Esophagus muscularis mucosa (tissue), 3 donors: ENCODE measurements around the gene SUSD6.

Experiments
- POLR2A ChIP-seq: fragments of 450-650 bp; IDR thresholded peaks from one replicate; pipeline ENCODE4 v1.6.1; 2017; ENCODE audit warnings: antibody characterized with exemption, moderate library complexity, mild to moderate bottlenecking, low read depth
- POLR2AphosphoS5 ChIP-seq, 2 donors: sonication (generic); formaldehyde crosslinking; IDR thresholded peaks; one replicate each; pipeline ENCODE4 v1.6.1; 2017; ENCODE audit warnings: antibody characterized with exemption in 2 of 2
- TF ChIP-seq, protein P1 (sequence below), 3 experiments: fragments of 200-600 bp in 2 of 3; fragments of 450-650 bp in 1 of 3; sonication (generic) in 2 of 3; IDR thresholded peaks; one replicate each; pipeline ENCODE4 v1.5.1; 2017 to 2019; ENCODE audit warnings: antibody characterized with exemption in 3 of 3, mild to moderate bottlenecking in 2 of 3, moderate library complexity in 1 of 3

- TF ChIP-seq, protein P1, sequence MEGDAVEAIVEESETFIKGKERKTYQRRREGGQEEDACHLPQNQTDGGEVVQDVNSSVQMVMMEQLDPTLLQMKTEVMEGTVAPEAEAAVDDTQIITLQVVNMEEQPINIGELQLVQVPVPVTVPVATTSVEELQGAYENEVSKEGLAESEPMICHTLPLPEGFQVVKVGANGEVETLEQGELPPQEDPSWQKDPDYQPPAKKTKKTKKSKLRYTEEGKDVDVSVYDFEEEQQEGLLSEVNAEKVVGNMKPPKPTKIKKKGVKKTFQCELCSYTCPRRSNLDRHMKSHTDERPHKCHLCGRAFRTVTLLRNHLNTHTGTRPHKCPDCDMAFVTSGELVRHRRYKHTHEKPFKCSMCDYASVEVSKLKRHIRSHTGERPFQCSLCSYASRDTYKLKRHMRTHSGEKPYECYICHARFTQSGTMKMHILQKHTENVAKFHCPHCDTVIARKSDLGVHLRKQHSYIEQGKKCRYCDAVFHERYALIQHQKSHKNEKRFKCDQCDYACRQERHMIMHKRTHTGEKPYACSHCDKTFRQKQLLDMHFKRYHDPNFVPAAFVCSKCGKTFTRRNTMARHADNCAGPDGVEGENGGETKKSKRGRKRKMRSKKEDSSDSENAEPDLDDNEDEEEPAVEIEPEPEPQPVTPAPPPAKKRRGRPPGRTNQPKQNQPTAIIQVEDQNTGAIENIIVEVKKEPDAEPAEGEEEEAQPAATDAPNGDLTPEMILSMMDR (IDR thresholded peaks at IDR 0.05), result no peak
- TF ChIP-seq POLR2AphosphoS5 (IDR thresholded peaks at IDR 0.05) (peak; percentile 42 to 57), POLR2A (no peak)
Observed at GRCh38 chr14:69643430-69644200, 32.2 kb downstream of the SUSD6 start.
